Measurements from ENCODE around the gene RASGEF1B. TPM values are rescaled to one million over a fixed set of nuclear protein-coding genes. Genes with fewer than 3 reads are reported as not detected.

Gene RASGEF1B
- total and polyA plus RNA-seq, 2 of the 13 experiments (the other 11 are each of a cell fraction or from before 2014, with no cell fraction given) = 0.04 TPM

GRCh38 chr4:81460834-81461233 is 10.9 kb downstream of the RASGEF1B start (continued):
- TF ChIP-seq POGK (CRISPR knock-in tag; conservative IDR thresholded peaks at IDR 0.05) = no peak
- no peak for TF ChIP-seq ZNF34 (CRISPR knock-in tag; IDR thresholded peaks at IDR 0.05; ENCODE audit: borderline replicate concordance)
- no peak for TF ChIP-seq CBX2 (IDR thresholded peaks at IDR 0.05; ENCODE audit: low read depth, low read length)
- no peak for TF ChIP-seq CBX2 (CRISPR knock-in tag; IDR thresholded peaks at IDR 0.05; ENCODE audit: low read depth)

DNA sequence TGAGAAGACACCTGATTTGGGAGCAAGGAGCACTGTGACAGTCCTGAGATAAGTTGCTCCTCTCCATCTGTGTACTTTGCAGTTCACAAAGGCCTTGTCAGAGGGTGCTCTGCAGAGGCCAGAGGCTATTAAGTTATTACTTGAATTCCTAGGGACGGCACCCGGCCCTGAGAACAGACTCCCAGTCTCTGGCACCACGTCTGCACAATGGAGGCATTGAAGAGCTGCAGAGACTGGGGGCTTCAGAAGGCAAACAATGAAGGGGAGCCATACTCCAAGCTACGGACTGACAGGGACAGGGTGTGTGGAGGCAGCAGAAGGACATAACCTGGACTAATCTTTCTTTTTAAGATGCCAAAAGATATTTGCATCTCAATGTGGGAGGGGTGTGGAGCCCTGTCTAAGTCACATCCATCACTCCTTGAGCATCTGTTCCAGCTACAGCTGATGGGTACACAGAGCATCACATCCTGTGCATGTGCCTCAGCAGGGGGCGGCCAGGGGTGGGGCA is 11.5 kb downstream of the RASGEF1B start:
- FAIRE-seq (no peak), DNase-seq (ENCODE audit: low spot score) (no peak), ATAC-seq (no peak)
- TF ChIP-seq ISX (CRISPR knock-in tag; conservative IDR thresholded peaks at IDR 0.05) = no peak
- H3K4me2 ChIP-seq (ENCODE audit: low read depth, low read length) = no peak overlapping the region
- no peak overlapping the region for H2AFZ ChIP-seq (ENCODE audit: low read length)
- H3K79me2 ChIP-seq (ENCODE audit: insufficient read depth, low read length) = no peaks in the 10 kb centered on the region
- 13% methylated on average over 4 of the region's 5 CpGs for WGBS (ENCODE audit: low lambda C conversion rate)
- H4K20me1 ChIP-seq (ENCODE audit: insufficient read depth, low read length) = no peaks in the 10 kb centered on the region
- CTCF ChIA-PET (ENCODE audit: low intra/inter-chr PET ratio, low total read pairs) = no interaction called here
- no peaks in the 10 kb centered on the region for H3K4me1 ChIP-seq (ENCODE audit: insufficient read depth, low read length)
- H3K27ac ChIP-seq (ENCODE audit: extremely low read length, insufficient read depth, low read length) = no peak overlapping the region
- no peaks in the 10 kb centered on the region for H3K9me3 ChIP-seq (ENCODE audit: low read length)
- intact Hi-C loops (cut with micrococcal nuclease; ENCODE audit: unreplicated experiment) = no loop called here
- H3K36me3 ChIP-seq (replicated peaks in 1 of 2; ENCODE audit: control insufficient read depth in 1 of 2, insufficient read depth in 2 of 2, low read length in 2 of 2) = no peaks in the 10 kb centered on the region
- POLR2A ChIA-PET = no interaction called here
- no peaks in the 10 kb centered on the region for H3K27me3 ChIP-seq (ENCODE audit: control insufficient read depth in 1 of 2, insufficient read depth in 2 of 2, low read length in 2 of 2)
- no peak overlapping the region for H3K4me3 ChIP-seq (replicated peaks in 1 of 3; ENCODE audit: insufficient read depth in 1 of 3, low read depth in 2 of 3, low read length in 3 of 3)
- H3K9ac ChIP-seq (ENCODE audit: insufficient read depth, low read depth, low read length) = no peak overlapping the region
- no TSS peak for BruUV-seq (replicated peaks)
- in situ Hi-C loops (cut with HindIII; ENCODE audit: extremely low pct_ligation_motif_present, low pct_unique_long_range_greater_than_20kb) = no loop called here

DNA sequence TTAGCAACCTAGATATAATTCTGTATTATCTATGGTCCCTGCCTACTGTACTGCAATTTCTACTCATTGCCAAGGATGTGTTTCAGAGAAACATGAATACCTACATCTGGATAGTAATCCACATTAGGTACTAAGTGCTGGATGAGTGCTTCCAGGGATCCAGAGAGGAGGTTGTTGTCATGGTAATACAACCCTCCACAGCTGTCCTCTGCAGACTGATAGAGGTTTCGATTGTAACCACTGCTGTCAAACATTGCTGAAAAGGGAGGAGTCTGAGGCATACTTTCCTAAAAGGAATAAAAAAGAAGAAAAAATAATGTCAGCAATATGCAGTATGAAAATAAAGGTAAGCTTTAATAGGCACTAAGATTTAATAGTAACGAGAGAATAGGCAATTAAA is 12.5 kb downstream of the RASGEF1B start:
- H3K4me3 ChIP-seq (replicated peaks in 1 of 3; ENCODE audit: insufficient read depth in 1 of 3, low read depth in 2 of 3, low read length in 3 of 3) = no peak overlapping the region
- no peak overlapping the region for H3K4me2 ChIP-seq (ENCODE audit: low read depth, low read length)
- no peaks in the 10 kb centered on the region for H3K79me2 ChIP-seq (ENCODE audit: insufficient read depth, low read length)
- ChIA-PET POLR2A (no interaction called here), CTCF (ENCODE audit: low intra/inter-chr PET ratio, low total read pairs) (no interaction called here)
- no peaks in the 10 kb centered on the region for H3K4me1 ChIP-seq (ENCODE audit: insufficient read depth, low read length)
- no peaks in the 10 kb centered on the region for H3K9me3 ChIP-seq (ENCODE audit: low read length)
- no peak overlapping the region for H2AFZ ChIP-seq (ENCODE audit: low read length)
- intact Hi-C loops (cut with micrococcal nuclease; ENCODE audit: unreplicated experiment) = no loop called here
- ATAC-seq (no peak), FAIRE-seq (no peak), DNase-seq (ENCODE audit: low spot score) (no peak)
- H3K9ac ChIP-seq (ENCODE audit: insufficient read depth, low read depth, low read length) = no peak overlapping the region
- no peaks in the 10 kb centered on the region for H4K20me1 ChIP-seq (ENCODE audit: insufficient read depth, low read length)
- BruUV-seq (replicated peaks) = no TSS peak
- H3K36me3 ChIP-seq (replicated peaks in 1 of 2; ENCODE audit: control insufficient read depth in 1 of 2, insufficient read depth in 2 of 2, low read length in 2 of 2) = no peaks in the 10 kb centered on the region
- in situ Hi-C loops (cut with HindIII; ENCODE audit: extremely low pct_ligation_motif_present, low pct_unique_long_range_greater_than_20kb) = no loop called here
- 9% methylated on average over 2 of the region's 2 CpGs for WGBS (ENCODE audit: low lambda C conversion rate)
- H3K27me3 ChIP-seq (ENCODE audit: control insufficient read depth in 1 of 2, insufficient read depth in 2 of 2, low read length in 2 of 2) = no peaks in the 10 kb centered on the region
- no peak overlapping the region for H3K27ac ChIP-seq (ENCODE audit: extremely low read length, insufficient read depth, low read length)
- no peak for TF ChIP-seq UBTF (CRISPR knock-in tag; IDR thresholded peaks at IDR 0.05)
- TF ChIP-seq U2AF2 (IDR thresholded peaks at IDR 0.05; ENCODE audit: low read depth, low read length) = no peak
- TF ChIP-seq IRX3 (CRISPR knock-in tag; IDR thresholded peaks at IDR 0.05; ENCODE audit: borderline replicate concordance, low read depth) = no peak
- TF ChIP-seq GZF1 (CRISPR knock-in tag; IDR thresholded peaks at IDR 0.05) = no peak
- TF ChIP-seq, protein P1, sequence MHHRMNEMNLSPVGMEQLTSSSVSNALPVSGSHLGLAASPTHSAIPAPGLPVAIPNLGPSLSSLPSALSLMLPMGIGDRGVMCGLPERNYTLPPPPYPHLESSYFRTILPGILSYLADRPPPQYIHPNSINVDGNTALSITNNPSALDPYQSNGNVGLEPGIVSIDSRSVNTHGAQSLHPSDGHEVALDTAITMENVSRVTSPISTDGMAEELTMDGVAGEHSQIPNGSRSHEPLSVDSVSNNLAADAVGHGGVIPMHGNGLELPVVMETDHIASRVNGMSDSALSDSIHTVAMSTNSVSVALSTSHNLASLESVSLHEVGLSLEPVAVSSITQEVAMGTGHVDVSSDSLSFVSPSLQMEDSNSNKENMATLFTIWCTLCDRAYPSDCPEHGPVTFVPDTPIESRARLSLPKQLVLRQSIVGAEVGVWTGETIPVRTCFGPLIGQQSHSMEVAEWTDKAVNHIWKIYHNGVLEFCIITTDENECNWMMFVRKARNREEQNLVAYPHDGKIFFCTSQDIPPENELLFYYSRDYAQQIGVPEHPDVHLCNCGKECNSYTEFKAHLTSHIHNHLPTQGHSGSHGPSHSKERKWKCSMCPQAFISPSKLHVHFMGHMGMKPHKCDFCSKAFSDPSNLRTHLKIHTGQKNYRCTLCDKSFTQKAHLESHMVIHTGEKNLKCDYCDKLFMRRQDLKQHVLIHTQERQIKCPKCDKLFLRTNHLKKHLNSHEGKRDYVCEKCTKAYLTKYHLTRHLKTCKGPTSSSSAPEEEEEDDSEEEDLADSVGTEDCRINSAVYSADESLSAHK (CRISPR knock-in tag; IDR thresholded peaks at IDR 0.05; ENCODE audit: borderline replicate concordance) = no peak
- no peak for TF ChIP-seq NAIF1 (CRISPR knock-in tag; IDR thresholded peaks at IDR 0.05; ENCODE audit: borderline replicate concordance)

Data from HepG2 (cell line).